Adrenal gland (tissue), 12 donors: ENCODE data around the gene INO80C. TPM values are rescaled to one million over a fixed set of nuclear protein-coding genes. Genes with fewer than 3 reads are reported as not detected.

Experiments used
- DNase-seq, 7 donors: peaks; one replicate each; pipeline ENCODE4 v3.0.0-alpha.2; 2019 to 2020
- H3K27ac ChIP-seq, 5 donors: fragments of 200-600 bp; sonication (generic) in 4 of 5; 1 replicate in 3 of 5; 2 replicates in 2 of 5; pipeline versions ENCODE4 v1.5.1 to v1.8.0; 2016 to 2020; ENCODE audit warnings: mild to moderate bottlenecking in 1 of 5
- H3K27me3 ChIP-seq: fragments of 200-600 bp; 2 replicates; pipeline ENCODE4 v1.8.0; 2021
- H3K36me3 ChIP-seq, 2 donors: fragments of 200-600 bp; replicated peaks in 1 of 2; 1 replicate in 1 of 2; 2 replicates in 1 of 2; pipeline versions ENCODE4 v1.5.1 to v1.8.0; 2018 to 2022
- H3K4me1 ChIP-seq, 2 donors: fragments of 200-600 bp; replicated peaks in 1 of 2; 1 replicate in 1 of 2; 2 replicates in 1 of 2; pipeline versions ENCODE4 v1.5.1 to v1.8.0; 2018 to 2021
- H3K4me3 ChIP-seq, 4 donors: fragments of 200-600 bp; sonication (generic) in 3 of 4; one replicate each; pipeline ENCODE4 v1.5.1; 2016 to 2018
- H3K9me3 ChIP-seq, 3 donors: fragments of 200-600 bp; sonication (generic) in 1 of 3; replicated peaks in 1 of 3; 1 replicate in 2 of 3; 2 replicates in 1 of 3; pipeline versions ENCODE4 v1.5.1 to v1.8.0; 2016 to 2021
- POLR2A ChIP-seq, 2 donors: fragments of 450-650 bp; IDR thresholded peaks; one replicate each; pipeline ENCODE4 v1.6.1; 2017; ENCODE audit warnings: antibody characterized with exemption in 2 of 2, mild to moderate bottlenecking in 2 of 2, moderate library complexity in 1 of 2
- WGBS, 4 donors: extraction: QIAGEN DNeasy Blood & Tissue Kit in 2 of 4; methylation state at CpG; one replicate each; pipeline versions ENCODE4 v1.1.5 to v1.1.7; 2013 to 2017; 5-methylcytosine and 5-hydroxymethylcytosine counted together
- intact Hi-C, 2 donors: fragments of 100-400 bp; cut with DNase I; formaldehyde crosslinking; loops; one replicate each; pipeline versions ENCODE4 v1.14.1 to v1.15.0; 2022 to 2023
- polyA plus RNA-seq, 3 donors: library from polyadenylated mRNA; stranded (reverse); fragments of 200-250 nt in 2 of 3; fragments of 350-450 nt in 1 of 3; fragmentation: Illumina TruSeq in 1 of 3; extraction: RNeasy Lipid Tissue Mini Kit (QIAGEN cat#74804) in 1 of 3; gene quantifications; one replicate each; pipeline ENCODE4 v1.2.3, GENCODE V29; 2013 to 2014
- total RNA-seq, 9 donors: library from RNA; depleted of rRNA in 4 of 9; stranded (reverse); fragments of >200 nt in 4 of 9; fragments of 120-200 nt in 1 of 9; fragmentation: NEBNext Ultra II Directional in 1 of 9; extraction: Animal tissue kit (Norgen Biotek cat#: 25700) in 1 of 9; gene quantifications; one replicate each; pipeline versions ENCODE4 v1.1.0 to v1.2.4, GENCODE V29; 2013 to 2023
- TF ChIP-seq, protein P1 (sequence below), 6 experiments: fragments of 450-650 bp in 4 of 6; fragments of 200-600 bp in 2 of 6; sonication (generic) in 1 of 6; IDR thresholded peaks; 1 replicate in 5 of 6; 2 replicates in 1 of 6; pipeline versions ENCODE4 v1.5.1 to v1.8.0; 2016 to 2021; ENCODE audit warnings: antibody characterized with exemption in 6 of 6, mild to moderate bottlenecking in 2 of 6, moderate library complexity in 1 of 6
- donor health status: healthy with polysubstance abuse.
- donor health status: Bipolar disorder and iron deficiency.
- donor health status: DM: yes; HTN: yes; CAD: no.
- donor health status: DM: no; HTN: no; CAD: no.
- donor health status: DM: no; HTN: no; CAD: no.
- donor health status: DM: yes; HTN: yes; CAD: no.

Gene INO80C
- total and polyA plus RNA-seq, 12 donors, result 3.6 to 29.6 (median 19.6) TPM

DNA sequence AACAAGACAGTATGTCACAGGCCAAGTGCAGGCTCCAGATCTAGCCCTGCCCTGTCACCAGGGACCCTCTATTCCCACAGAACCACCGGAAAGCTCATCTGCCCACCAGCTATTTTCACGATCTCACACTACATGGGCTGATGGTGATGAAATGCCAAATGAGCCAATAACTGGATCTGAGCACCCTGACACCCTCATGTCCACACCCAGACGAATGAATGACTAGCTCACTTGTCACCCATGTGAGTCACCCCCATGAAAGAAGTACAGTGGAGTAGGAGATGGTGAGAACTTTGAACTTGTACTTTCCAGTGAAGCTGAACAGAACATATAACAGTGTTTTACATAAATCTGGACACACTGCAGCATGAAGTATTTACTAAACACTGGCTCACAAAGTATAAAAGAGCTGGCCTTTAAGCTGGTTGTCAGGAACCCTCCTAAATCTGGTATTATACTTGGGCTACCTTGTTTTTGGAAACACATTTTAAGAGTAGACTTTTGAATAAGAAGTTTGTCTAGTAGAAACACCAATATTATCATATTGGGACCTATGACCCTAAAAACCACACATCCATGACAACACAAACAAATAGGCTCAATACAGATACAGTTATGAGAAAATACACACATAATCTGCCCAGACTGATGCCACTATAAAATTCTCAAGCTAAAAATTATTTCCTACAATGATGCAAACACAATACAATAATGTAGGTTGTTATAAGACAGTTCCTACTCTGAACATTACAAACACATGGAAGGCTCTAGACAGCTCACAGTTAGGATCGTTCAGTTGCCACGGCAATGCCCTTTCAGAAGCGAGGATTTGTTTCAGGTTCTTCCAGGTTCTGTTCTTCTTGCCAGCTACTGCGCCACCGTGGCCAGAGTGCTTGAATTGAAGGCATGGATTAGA lies 19.0 kb downstream of the INO80C start:
- H3K9me3 ChIP-seq, result no peaks in the 10 kb centered on the region
- TF ChIP-seq, protein P1, sequence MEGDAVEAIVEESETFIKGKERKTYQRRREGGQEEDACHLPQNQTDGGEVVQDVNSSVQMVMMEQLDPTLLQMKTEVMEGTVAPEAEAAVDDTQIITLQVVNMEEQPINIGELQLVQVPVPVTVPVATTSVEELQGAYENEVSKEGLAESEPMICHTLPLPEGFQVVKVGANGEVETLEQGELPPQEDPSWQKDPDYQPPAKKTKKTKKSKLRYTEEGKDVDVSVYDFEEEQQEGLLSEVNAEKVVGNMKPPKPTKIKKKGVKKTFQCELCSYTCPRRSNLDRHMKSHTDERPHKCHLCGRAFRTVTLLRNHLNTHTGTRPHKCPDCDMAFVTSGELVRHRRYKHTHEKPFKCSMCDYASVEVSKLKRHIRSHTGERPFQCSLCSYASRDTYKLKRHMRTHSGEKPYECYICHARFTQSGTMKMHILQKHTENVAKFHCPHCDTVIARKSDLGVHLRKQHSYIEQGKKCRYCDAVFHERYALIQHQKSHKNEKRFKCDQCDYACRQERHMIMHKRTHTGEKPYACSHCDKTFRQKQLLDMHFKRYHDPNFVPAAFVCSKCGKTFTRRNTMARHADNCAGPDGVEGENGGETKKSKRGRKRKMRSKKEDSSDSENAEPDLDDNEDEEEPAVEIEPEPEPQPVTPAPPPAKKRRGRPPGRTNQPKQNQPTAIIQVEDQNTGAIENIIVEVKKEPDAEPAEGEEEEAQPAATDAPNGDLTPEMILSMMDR (IDR thresholded peaks at IDR 0.05), result no peak
- TF ChIP-seq POLR2A (IDR thresholded peaks at IDR 0.05), result no peak
- H3K27me3 ChIP-seq, result no peaks in the 10 kb centered on the region
- H3K4me1 ChIP-seq, result peaks cover 0 to 22% of the 10 kb centered on the region in 2 donors
- WGBS, 4 donors, result 43 to 65% (median 52%) methylated on average over 8 of the region's 8 CpGs
- no peak overlapping the region for H3K4me3 ChIP-seq
- H3K36me3 ChIP-seq, result no peaks in the 10 kb centered on the region
- intact Hi-C loops, result no loop called here
- DNase-seq, result peak in 6 of 7 donors; percentile 34 to 78 (median 59)
- H3K27ac ChIP-seq, result no peak overlapping the region

- TF ChIP-seq, protein P1 (IDR thresholded peaks at IDR 0.05), result no peak
- no peak for TF ChIP-seq POLR2A (IDR thresholded peaks at IDR 0.05)
- Histone ChIP-seq H3K4me1 (peaks cover 0 to 22% of the 10 kb centered on the region in 2 donors), H3K27me3 (no peaks in the 10 kb centered on the region), H3K36me3 (no peaks in the 10 kb centered on the region), H3K4me3 (no peak overlapping the region), H3K27ac (no peak overlapping the region), H3K9me3 (no peaks in the 10 kb centered on the region)
- no peak for DNase-seq
- intact Hi-C loops, result no loop called here
These were observed 19.8 kb downstream of the INO80C start for GRCh38 chr18:35477974-35478373.

DNA sequence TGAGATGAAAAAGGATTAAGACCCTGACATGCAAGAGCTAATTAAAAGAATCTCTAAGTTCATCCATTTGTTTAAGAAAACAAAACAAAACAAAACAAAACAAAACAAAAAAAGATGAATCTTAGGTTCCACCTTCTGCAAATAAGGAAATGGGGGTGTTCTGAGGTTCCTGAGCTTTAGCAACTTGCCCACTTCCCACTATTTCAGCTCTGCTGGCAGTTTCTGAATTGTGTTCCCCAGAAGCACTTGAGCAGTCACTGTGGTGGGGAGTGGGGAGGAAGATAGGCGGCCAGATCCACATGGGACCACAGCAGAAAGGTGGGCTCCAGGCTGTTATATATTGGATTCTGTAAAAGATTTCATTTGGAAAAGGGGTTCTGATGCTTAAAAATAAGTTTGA lies 20.3 kb downstream of the INO80C start:
- TF ChIP-seq POLR2A (IDR thresholded peaks at IDR 0.05), result no peak
- TF ChIP-seq, protein P1 (IDR thresholded peaks at IDR 0.05), result no peak
- Histone ChIP-seq H3K27me3 (no peaks in the 10 kb centered on the region), H3K4me1 (peaks cover 0 to 22% of the 10 kb centered on the region in 2 donors), H3K9me3 (no peaks in the 10 kb centered on the region), H3K27ac (no peak overlapping the region), H3K36me3 (no peaks in the 10 kb centered on the region), H3K4me3 (no peak overlapping the region)
- DNase-seq, result no peak
- WGBS, 4 donors, result 71 to 89% (median 83%) methylated on average over 1 of the region's 1 CpG
- intact Hi-C loops, result no loop called here

- no peak for DNase-seq
- intact Hi-C loops, result no loop called here
- no peaks in the 10 kb centered on the region for H3K9me3 ChIP-seq
- WGBS, 4 donors, result 91 to 100% (median 98%) methylated on average over 1 of the region's 1 CpG
- H3K4me1 ChIP-seq, result peaks cover 0 to 22% of the 10 kb centered on the region in 2 donors
- H3K36me3 ChIP-seq, result no peaks in the 10 kb centered on the region
- H3K27me3 ChIP-seq, result no peaks in the 10 kb centered on the region
- no peak overlapping the region for H3K4me3 ChIP-seq
- TF ChIP-seq, protein P1 (IDR thresholded peaks at IDR 0.05), result no peak
- TF ChIP-seq POLR2A (IDR thresholded peaks at IDR 0.05), result no peak
- H3K27ac ChIP-seq, result no peak overlapping the region
These were observed 22.9 kb downstream of the INO80C start for GRCh38 chr18:35474884-35475283.
